Activated CD4-positive, alpha-beta T cell treated with anti-CD3 and anti-CD28 coated beads for 4 hours (primary cell): ENCODE measurements around the gene GRM5.

ENCODE experiments used
- DNase-seq, 2 donors: peaks; one replicate each; pipeline ENCODE4 v3.0.0-alpha.2; 2020

The GRM5 gene

DNA sequence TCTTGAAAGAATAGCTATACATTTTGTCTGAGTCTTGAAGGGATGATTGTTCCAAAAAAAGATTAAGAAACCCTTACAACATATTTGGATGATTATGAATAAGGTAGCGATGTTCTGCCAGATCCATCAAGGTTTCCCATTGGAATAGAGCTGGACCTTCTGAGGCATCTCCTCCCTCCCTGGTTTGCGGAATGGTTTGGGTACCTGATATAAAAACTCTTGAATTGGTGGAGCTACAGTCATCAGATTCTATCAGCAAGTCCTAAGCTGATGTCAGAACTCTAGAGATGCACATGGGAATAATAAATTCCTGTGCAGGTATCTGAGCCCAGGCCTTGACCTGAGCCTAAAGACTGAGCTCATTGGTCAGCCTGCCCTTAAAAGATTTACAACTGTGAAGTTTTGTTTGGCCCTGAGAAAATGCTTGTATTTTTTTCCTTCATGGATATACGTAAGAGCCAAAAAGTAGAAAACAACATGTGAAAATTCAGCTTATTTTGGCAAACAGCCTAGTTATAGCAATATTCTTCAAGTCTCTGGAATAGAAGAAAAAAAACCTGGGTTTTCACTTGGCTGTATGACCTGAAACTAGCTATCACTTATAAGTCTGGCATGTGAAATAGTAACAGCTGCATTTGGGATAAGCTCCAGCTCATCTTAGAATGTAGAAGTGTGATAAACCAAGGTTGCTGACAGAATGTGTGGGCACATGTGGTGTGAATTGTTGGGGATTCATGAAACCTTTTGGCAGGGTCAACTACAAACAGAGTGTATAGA is 462.5 kb downstream of the GRM5 start:
- no peak for DNase-seq

- DNase-seq, result no peak
Measured at GRCh38 chr11:88597387-88597786, 468.4 kb downstream of the GRM5 start.

DNA sequence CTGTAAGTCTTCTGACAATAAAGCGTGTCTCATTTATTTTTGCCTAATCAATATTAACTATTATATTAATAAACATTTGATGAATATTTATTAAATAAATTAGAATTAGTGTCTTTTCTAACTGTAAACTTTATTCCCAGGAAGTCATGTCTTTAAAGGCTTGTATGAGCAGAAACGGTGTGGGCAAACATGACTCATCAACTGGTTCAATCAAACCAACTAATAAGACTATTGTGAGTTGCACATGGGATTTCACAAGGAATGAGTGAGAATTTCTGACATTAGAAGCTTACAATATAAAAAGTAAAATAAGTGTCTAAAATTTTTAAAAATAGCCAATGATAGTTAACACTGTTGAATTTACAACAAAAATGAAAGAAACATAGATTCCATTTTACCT is 469.0 kb downstream of the GRM5 start:
- no peak for DNase-seq

DNA sequence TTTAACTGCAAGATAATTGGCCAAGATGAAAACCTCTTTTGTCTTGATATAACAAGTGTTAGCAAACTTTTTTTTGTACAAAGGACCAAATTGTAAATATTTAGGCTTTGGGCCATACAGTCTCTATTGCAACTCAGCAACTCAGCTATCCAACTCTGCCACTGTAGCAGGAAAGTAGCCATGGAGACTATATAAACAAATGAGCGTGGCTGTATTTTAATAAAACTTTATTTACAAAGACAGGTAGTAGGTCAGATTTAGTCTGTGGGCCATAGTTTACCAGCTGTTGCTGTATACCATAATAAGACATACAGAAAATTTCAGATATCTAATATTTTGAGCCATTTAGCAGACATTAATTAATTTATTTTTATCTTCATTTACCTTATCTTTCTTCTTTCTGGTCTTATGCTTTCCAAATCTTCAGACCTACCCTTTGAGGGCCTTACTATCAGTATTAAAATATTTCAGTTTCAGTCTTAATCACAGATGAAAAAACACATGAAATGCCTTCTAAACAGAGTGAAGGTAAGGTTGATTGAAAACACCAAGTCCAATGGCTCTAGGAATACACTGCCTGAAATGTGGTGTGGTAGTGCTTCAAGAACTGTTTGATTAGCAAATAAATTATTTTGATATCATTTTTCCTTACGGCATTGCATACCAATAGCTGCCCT is 471.4 kb downstream of the GRM5 start:
- DNase-seq, result no peak

- DNase-seq, result no peak
Measured at GRCh38 chr11:88590361-88590760, 475.4 kb downstream of the GRM5 start.

- no peak for DNase-seq
Measured at GRCh38 chr11:88583251-88583650, 482.5 kb downstream of the GRM5 start.

DNA sequence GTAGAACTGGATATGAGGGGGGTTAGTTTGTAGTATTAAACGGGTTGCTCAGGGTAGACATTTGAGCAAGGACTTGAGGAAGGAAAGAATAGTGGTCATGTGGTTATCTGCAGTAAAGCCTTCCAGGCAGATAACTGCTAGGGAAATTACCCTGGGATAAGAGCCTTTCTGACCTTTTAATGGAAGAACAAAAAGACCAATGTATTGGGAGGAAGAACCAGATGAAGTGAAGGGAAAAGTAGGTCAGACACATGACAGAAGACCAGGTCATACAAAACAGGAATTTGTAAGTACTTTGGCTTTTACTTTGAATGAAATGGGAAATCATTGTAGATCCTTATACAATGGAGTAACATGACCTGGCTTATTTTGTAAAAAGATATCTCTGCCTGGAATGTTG is 486.3 kb downstream of the GRM5 start:
- no peak for DNase-seq

- DNase-seq, result no peak
Measured at GRCh38 chr11:88576741-88577140, 489.0 kb downstream of the GRM5 start.

DNA sequence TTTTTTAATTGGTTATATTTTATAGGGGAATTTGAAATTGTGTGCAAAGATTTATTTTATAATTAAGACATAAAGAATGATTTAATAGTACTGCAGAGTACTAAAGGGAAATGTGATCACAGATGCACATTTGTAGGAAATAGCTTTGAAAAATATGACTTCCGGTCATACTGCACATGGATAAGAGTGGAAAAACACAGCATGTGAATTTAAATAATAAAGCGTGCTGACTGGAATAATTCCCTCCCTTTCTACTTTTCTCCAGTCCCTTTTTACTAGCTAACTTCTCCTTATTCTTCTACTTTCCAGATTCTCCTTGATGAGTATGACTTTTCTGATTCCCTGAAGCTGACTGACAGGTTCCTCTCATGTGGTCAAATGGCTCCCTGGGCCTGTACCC is 489.9 kb downstream of the GRM5 start:
- DNase-seq, result no peak

DNA sequence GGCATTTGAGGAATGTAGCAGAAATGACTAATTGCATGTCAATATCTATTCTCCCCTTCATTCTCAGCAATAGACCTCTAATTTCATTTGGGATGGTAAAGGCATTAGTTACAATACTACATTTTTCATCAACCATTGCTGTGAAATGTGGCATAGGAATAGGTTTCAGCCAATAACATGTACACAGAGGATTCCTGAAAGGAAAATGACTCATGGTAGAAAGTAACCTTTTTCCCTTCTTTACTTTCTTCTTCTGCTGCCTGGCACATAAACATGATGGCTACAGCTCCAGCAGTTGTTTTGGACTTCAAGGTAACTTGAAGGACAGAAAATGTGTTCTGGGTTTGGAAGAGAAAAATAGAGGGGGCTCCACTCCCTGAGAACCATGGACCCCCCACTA is 496.4 kb downstream of the GRM5 start:
- no peak for DNase-seq

- DNase-seq, result no peak
Measured at GRCh38 chr11:88555829-88556202, 510.0 kb downstream of the GRM5 start.

DNA sequence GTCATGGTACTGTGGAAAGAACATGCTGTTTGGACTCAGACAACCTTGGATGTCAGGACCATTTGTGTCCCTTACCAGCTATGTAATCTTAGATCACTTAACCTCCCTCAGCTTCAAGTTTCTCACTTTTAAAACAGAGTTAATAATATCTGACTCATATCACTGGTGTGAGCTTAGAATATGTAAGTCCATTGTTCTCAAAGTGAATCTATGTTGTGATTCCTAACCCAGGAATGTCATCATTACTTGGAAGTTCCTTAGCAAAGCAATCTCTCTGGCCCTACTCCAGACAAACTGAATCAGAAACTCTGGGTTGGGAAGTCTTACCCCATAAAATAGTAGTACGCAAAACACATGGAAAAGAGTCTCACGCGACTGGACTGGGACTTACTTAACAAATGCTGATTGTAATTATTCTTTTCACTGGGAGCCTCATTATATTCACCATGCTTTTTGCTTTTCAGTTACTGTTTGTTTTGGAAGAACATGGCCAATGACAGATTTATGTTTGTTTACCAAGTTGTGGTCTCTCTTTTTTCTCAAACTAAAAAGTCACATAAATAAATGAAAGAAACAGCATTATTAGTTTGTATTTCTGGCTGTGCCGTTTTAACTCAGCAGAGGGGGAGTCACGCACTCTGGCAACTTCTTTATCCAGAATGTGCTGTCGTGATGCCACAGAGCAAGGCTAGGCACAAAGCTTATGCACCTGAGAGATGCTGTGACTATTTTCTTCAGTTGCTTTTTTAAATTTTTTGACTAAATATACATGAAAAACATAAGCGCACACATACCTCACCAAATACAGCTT is 510.6 kb downstream of the GRM5 start:
- DNase-seq, result no peak

- no peak for DNase-seq
Measured at GRCh38 chr11:88553204-88553603, 512.6 kb downstream of the GRM5 start.

- peak; percentile 12 to 35 for DNase-seq
Measured at GRCh38 chr11:88552379-88553062, 513.3 kb downstream of the GRM5 start.

GRCh38 chr11:88544656-88545280 is 521.0 kb downstream of the GRM5 start:
- no peak for DNase-seq

DNA sequence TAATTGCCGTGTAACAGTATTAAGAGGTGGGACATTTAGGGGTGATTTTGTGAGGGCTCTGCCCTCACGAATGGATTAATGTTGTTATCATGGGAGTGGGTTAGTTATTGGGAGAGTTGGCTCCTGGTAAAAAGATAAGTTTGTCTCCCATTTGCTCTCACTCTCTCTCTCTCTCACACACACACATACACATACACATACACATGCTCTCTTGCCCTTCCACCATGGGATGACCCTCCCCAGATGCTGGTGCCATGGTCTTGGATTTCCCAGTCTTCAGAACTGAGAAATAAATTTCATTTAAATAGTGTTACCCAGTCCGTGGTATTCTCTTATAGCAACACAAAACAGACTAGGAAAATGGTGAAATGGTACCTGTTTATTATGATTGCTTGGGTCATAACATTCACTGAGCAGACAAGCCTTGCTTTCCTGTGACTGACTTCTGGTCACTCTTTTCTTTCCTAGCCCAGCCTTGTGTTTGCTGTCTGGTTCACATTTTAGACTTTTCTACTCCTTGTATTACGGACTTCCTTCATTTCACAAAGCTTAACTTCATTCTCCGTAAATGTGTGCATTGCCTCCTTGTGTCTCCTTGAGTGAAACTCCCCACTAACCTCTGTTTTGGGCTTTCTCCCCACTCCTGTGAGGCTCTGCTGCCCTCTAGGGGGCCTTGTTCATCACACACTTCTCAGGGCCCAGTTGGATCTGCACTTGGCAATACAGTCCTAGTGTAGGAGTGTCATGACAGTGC is 521.7 kb downstream of the GRM5 start:
- DNase-seq, result peak; percentile 63 to 78

- DNase-seq, result no peak
Measured at GRCh38 chr11:88541006-88541405, 524.8 kb downstream of the GRM5 start.

DNA sequence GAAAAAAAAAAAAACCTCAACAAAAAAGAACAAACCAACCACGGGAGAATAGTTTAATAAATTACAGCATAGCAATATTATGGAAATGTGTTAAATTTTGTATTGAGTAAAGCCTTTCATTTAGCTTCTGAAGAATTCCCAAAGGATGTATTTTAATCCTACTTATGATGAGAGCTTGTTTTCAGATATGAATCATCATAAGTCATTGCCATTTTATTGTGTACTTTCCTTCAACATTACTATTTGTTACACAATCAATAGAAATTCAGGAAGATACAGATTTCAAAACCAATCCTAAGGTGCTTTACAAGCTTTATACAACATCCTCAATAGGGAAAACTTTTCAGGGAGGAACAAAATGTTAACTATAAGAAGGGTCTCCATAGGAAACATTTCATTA is 527.7 kb downstream of the GRM5 start:
- no peak for DNase-seq

- DNase-seq, result no peak
Measured at GRCh38 chr11:88537613-88538012, 528.2 kb downstream of the GRM5 start.

GRCh38 chr11:88536616-88537265 is 529.0 kb downstream of the GRM5 start:
- DNase-seq, result no peak

- no peak for DNase-seq
Measured at GRCh38 chr11:88535916-88536547, 529.8 kb downstream of the GRM5 start.
